ENCODE results near the gene KIAA0586. TPM values are rescaled to one million over a fixed set of nuclear protein-coding genes. Genes with fewer than 3 reads are reported as not detected.

The KIAA0586 gene
- total and polyA plus RNA-seq, 2 of the 13 experiments (the other 11 are each of a cell fraction or from before 2014, with no cell fraction given) = 12.6 to 25.2 TPM

- TF ChIP-seq AGO2 (optimal IDR thresholded peaks at IDR 0.05; ENCODE audit: low read depth, low read length) = peak; percentile 76
- TF ChIP-seq GFI1 (CRISPR knock-in tag; IDR thresholded peaks at IDR 0.05; ENCODE audit: borderline replicate concordance) = peak; percentile 34; the same call in 1 of the 2 replicates
- peak; percentile 26; the same call in 1 of the 2 replicates for TF ChIP-seq ZNF274 (CRISPR knock-in tag; IDR thresholded peaks at IDR 0.05)
- peak; percentile 46; the same call in 1 of the 2 replicates for TF ChIP-seq ZNF777 (CRISPR knock-in tag; IDR thresholded peaks at IDR 0.05)
- TF ChIP-seq FOSL2 (CRISPR knock-in tag; IDR thresholded peaks at IDR 0.05) = peak; percentile 6; the same call in 1 of the 2 replicates
- TF ChIP-seq PBX3 (CRISPR knock-in tag; IDR thresholded peaks at IDR 0.05; ENCODE audit: borderline replicate concordance) = 0 out of 2 replicates have a peak, but pooled peaks have one; percentile 10
- 0 out of 2 replicates have a peak, but pooled peaks have one; percentile 7 for TF ChIP-seq AHR (CRISPR knock-in tag; IDR thresholded peaks at IDR 0.05)
- no peak for TF ChIP-seq SMC3 (IDR thresholded peaks at IDR 0.05; ENCODE audit: low read length)
- TF ChIP-seq, protein P1, sequence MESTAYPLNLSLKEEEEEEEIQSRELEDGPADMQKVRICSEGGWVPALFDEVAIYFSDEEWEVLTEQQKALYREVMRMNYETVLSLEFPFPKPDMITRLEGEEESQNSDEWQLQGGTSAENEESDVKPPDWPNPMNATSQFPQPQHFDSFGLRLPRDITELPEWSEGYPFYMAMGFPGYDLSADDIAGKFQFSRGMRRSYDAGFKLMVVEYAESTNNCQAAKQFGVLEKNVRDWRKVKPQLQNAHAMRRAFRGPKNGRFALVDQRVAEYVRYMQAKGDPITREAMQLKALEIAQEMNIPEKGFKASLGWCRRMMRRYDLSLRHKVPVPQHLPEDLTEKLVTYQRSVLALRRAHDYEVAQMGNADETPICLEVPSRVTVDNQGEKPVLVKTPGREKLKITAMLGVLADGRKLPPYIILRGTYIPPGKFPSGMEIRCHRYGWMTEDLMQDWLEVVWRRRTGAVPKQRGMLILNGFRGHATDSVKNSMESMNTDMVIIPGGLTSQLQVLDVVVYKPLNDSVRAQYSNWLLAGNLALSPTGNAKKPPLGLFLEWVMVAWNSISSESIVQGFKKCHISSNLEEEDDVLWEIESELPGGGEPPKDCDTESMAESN (CRISPR knock-in tag; conservative IDR thresholded peaks at IDR 0.05) = peak; percentile 69; the same call in 1 of the 2 replicates
- no peak for TF ChIP-seq ZNF660 (CRISPR knock-in tag; IDR thresholded peaks at IDR 0.05; ENCODE audit: borderline replicate concordance, low read depth)
- TF ChIP-seq, protein P2, sequence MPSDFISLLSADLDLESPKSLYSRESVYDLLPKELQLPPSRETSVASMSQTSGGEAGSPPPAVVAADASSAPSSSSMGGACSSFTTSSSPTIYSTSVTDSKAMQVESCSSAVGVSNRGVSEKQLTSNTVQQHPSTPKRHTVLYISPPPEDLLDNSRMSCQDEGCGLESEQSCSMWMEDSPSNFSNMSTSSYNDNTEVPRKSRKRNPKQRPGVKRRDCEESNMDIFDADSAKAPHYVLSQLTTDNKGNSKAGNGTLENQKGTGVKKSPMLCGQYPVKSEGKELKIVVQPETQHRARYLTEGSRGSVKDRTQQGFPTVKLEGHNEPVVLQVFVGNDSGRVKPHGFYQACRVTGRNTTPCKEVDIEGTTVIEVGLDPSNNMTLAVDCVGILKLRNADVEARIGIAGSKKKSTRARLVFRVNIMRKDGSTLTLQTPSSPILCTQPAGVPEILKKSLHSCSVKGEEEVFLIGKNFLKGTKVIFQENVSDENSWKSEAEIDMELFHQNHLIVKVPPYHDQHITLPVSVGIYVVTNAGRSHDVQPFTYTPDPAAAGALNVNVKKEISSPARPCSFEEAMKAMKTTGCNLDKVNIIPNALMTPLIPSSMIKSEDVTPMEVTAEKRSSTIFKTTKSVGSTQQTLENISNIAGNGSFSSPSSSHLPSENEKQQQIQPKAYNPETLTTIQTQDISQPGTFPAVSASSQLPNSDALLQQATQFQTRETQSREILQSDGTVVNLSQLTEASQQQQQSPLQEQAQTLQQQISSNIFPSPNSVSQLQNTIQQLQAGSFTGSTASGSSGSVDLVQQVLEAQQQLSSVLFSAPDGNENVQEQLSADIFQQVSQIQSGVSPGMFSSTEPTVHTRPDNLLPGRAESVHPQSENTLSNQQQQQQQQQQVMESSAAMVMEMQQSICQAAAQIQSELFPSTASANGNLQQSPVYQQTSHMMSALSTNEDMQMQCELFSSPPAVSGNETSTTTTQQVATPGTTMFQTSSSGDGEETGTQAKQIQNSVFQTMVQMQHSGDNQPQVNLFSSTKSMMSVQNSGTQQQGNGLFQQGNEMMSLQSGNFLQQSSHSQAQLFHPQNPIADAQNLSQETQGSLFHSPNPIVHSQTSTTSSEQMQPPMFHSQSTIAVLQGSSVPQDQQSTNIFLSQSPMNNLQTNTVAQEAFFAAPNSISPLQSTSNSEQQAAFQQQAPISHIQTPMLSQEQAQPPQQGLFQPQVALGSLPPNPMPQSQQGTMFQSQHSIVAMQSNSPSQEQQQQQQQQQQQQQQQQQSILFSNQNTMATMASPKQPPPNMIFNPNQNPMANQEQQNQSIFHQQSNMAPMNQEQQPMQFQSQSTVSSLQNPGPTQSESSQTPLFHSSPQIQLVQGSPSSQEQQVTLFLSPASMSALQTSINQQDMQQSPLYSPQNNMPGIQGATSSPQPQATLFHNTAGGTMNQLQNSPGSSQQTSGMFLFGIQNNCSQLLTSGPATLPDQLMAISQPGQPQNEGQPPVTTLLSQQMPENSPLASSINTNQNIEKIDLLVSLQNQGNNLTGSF (CRISPR knock-in tag; IDR thresholded peaks at IDR 0.05) = peak; percentile 54; the same call in 1 of the 2 replicates
- TF ChIP-seq GATAD2A (CRISPR knock-in tag; IDR thresholded peaks at IDR 0.05) = 0 out of 2 replicates have a peak, but pooled peaks have one; percentile 1
- TF ChIP-seq ZNF703 (CRISPR knock-in tag; IDR thresholded peaks at IDR 0.05; ENCODE audit: borderline replicate concordance) = 0 out of 2 replicates have a peak, but pooled peaks have one; percentile 64
- peak; percentile 56 for TF ChIP-seq STAG1 (CRISPR knock-in tag; IDR thresholded peaks at IDR 0.05)
- TF ChIP-seq ZNF556 (CRISPR knock-in tag; IDR thresholded peaks at IDR 0.05; ENCODE audit: borderline replicate concordance) = peak; percentile 93; the same call in 1 of the 2 replicates
- TF ChIP-seq ZSCAN31 (CRISPR knock-in tag; IDR thresholded peaks at IDR 0.05; ENCODE audit: low read depth) = peak; percentile 40; the same call in 1 of the 2 replicates
- TF ChIP-seq KLF12 (CRISPR knock-in tag; IDR thresholded peaks at IDR 0.05; ENCODE audit: borderline replicate concordance) = 0 out of 2 replicates have a peak, but pooled peaks have one; percentile 21
- TF ChIP-seq TFDP2 (CRISPR knock-in tag; IDR thresholded peaks at IDR 0.05) = peak; percentile 48; the same call in 1 of the 2 replicates
- TF ChIP-seq RFX1 (IDR thresholded peaks at IDR 0.05) = no peak
Observed at GRCh38 chr14:58395812-58396788, 31.4 kb upstream of the KIAA0586 start, which contains the start of gene TOMM20L (continued).

Measured in HepG2 (cell line).